GM21423 (cell line): ENCODE data around the gene CCDC169.
"Not testable (repeated sequence)": the region's sequence is repeated elsewhere in the genome, so short reads cannot be mapped to it uniquely, and the experiment has no call there.

Experiments used
- ATAC-seq: cut with Tn5 transposase; IDR thresholded peaks from one replicate; pipeline ENCODE4 v1.9.1; 2021; ENCODE audit warnings: mild to moderate bottlenecking, moderate library complexity; ENCODE audit not compliant: unreplicated experiment

CCDC169 gene

DNA sequence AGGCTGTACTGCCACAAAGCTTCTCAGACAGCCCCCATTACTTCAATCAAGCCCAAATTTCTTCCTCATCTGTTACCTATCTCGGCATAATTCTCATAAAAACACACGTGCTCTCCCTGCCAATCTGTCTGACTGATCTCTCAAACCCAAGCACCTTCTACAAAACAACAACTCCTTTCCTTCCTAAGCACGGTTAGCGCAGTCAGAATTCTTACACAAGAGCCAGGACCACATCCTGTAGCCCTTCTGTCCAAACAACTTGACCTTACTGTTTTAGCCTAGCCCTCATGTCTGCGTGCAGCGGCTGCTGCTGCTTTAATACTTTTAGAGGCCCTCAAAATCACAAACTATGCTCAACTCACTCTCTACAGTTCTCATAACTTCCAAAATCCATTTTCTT lies 22.2 kb upstream of the CCDC169 start:
- not testable (repeated sequence) for ATAC-seq

DNA sequence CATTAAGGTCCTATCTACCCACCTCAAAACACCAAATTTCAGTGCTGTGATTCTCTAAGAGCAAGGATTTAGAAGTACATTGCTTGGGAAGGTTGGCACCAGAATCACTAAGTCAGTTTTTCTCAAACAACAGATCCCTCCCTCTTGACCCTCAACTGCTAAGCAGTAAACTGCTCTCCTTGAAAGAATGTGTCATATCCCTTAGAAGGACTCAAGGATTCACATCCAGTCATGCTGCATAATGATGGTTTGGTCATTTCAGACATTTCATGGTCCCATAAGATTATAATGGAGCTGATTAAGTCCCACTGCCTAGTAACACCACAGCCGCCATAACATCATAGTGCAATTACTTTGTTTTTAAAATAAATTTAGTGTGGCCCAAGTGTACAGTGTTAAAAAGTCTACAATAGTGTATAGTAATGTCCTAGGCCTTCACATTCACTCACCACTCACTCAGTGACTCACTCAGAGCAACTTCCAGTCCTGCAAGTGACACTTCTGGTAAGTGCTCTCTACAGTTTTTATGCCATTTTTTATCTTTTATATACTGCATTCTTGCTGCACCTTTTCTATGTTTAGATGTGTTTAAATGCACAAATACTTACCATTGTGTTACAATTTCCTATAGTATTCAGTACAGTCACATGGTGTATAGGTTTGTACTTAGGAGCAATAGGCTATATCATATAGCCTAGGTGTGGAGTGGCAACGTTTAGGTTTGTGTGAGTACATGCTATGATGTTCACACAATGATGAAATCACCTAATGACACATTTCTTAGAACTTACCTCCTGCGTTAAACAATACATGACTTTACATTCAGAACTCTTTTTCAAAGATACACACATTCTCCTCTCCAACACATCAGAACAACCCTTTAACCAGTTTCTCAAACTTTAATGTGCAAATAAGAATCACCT lies 15.7 kb upstream of the CCDC169 start:
- no peak for ATAC-seq

DNA sequence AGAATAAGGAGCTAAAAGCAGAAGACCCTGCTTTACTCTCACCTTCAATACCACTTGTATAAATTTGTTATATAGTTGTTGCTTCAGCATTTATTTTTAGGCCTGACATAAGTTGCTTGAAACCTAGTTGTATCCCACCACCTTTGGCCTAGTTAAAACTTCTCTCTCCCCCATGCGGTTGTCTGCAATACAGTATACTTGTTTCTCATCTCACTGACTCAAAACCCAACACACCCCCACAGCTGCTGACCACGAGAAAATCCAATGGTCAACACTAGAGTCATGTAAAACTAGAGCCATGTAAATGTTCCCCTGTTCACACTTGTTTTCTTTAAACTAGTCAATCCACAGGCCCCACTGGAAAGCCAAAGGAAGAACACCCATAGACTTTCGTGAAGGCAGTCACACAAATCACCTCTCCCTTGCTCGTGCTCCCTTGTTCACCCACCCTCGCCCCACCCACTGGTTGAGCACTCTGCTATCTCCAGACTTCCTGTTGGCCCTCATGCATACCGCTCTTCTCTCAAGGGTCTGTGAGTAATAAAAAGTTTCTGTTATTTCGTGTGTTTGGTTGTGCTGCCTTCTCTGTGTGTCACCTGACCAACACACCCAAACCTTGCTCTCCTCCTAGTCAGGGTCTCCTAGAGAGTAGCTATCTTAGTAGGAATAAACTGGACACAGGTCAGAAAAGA lies 12.9 kb upstream of the CCDC169 start:
- ATAC-seq = no peak

GRCh38 chr13:36302289-36302688 lies 4.7 kb upstream of the CCDC169 start:
- no peak for ATAC-seq

- not testable (repeated sequence) for ATAC-seq
These were observed 1.9 kb upstream of the CCDC169 start for GRCh38 chr13:36299469-36299868.

GRCh38 chr13:36298535-36299068 lies 988 bp upstream of the CCDC169 start:
- ATAC-seq = no peak

DNA sequence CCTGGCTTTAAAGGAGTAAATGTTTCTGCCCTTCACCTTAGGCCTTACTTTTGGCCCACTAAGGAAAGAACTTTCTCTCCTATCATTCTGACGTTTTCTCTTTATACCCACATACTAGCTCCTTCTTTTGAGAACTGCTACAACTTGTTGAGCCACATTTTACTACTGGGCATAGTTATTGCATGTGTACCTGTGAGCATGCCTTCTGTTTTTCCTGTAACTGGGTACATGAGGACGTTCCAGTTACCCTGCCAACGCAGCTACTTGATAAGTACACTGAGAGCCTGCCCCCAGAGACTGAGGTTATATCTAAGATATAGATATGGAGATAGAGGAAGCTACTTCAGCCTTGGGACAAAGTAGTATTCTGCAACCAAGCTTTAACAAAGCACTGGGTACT lies 3.5 kb downstream of the CCDC169 start:
- no peak for ATAC-seq

DNA sequence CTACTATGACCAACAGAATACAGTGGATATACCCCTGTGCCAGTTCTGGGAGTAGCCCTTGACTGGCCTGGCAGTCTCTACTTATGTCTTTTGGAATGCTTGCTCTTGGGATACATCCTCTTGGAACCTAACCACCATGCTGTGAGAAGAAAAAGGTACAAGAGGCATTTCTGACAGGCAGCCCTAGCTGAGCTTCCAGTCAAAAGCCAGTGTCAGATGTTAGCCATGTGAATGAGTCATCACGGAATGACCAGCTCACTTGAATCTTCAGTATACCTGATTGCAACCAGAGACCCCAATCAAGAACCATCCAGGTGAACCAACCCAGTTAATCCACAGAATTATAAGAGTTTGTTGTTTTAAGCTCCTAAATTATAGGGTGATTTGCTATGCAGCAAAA lies 4.1 kb downstream of the CCDC169 start:
- ATAC-seq = no peak

- no peak for ATAC-seq
These were observed 8.7 kb downstream of the CCDC169 start for GRCh38 chr13:36288794-36289391.

DNA sequence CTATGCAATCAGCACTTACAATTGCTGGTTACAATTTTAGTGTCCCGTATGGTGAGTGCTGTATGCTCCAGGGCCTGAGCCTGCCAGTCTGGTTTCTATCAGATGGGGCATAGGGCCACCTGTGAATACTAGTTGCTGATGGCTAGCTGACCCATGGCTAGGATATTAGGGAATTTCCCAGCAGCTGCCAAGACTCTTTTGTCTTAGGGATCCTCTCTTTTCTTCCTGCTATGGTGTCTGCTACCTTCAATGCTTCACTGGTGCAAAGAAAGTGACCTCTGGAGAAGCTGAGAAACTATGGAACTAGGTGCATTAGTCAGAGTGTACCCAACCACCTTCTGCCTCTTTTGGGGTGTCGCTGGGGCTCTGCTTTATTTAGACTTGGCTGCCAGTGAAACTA lies 11.6 kb downstream of the CCDC169 start:
- ATAC-seq = no peak

DNA sequence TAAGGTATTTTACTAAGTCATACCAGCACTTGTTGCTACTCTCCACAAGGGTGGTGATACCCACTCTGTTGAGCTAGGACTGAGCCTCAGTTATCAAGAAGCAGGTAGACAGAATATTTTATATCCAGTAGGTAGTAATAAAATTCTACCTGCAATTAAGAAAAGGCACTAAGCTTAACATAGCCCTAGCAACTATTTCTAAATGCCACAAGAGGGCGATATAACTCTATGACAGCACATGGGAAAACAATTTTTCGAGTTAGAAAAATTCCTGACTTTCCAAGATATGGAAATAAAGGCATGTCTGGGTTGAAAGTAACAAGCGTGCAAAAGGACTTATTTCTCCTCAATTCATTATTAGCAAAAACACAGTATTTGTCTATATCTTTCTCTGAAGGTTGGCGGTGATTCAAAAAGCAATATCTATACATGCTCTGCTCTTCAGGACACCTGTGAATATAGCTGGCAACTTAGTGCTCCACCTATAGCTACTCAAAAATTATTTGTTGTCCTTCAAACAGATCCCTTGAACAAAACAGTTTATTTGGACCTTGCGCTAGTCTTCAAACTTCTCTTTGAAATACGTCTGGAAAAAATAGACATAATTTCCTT lies 14.7 kb downstream of the CCDC169 start:
- no peak for ATAC-seq

DNA sequence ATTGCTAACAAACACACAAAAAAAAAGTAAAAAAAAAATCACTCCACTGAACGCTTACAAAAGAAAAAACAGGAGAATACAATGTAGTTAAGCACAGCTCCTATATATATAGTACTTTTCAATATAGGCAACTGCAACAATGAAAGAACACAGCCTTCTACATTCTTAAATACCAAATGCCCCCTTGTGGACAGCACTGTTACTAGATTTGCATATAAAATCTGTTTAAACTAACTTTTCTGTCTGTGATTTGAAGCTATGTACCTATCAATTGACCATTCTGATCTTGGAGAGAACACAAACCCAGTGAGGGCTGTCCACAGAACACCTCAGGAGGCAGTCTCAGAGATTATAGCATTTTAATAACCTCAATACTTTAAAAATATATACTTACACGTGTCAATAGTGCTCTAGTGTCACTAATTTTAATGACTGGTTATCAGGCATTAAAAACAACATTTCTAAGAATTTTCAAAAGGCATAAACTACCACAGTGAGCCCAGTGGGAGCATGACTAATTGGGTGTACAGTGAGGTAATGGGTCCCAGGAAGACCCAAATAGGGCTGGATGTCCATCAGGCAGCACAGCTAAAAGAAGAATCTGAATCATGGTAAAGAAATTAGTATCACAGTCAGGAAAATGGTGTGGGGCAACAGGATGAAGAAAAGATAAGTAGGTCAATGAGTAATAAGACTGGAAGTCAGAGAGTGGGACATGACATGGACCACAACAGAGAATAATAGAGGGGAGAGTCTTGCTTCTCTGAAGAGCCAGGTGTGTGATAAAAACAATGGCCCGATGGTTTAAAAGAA lies 22.2 kb downstream of the CCDC169 start:
- no peak for ATAC-seq

DNA sequence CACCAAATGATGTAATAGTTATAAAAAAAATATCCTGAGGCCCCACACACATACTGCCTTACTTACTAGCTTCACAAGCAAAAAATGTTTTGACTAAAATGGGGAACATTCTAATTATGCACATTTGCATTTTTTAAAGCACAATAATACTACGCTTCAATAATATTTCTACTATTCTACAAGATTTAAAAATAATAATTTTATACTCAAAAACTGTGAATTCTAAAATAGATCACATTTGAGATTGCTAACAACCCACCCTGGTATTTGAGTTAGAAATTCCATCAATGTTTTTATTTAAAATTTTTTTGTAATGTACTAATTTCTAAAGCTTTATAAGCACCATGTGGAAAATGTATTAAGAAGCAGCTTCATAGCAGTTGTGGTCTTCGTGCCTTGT lies 24.2 kb downstream of the CCDC169 start:
- no peak for ATAC-seq

DNA sequence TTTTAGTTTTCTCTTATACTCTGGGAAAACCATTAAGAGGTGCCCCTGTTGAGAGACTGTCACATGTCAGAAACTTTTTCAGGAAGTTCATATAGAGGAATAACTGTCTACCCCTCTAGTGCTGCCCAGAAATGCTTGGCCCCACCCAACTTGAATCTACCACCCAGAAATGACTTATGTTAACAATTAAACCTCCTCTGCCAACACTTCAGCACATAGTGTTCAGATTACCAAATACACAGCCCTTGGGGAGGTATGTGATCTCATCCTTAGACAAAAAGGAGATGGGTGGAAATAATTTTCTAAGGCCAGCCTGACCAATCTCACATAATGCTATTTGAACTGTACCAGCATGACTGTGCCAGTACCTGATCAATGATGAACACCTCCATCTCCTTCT lies 35.6 kb downstream of the CCDC169 start:
- ATAC-seq = no peak

GRCh38 chr13:36261011-36261410 lies 36.6 kb downstream of the CCDC169 start:
- no peak for ATAC-seq

DNA sequence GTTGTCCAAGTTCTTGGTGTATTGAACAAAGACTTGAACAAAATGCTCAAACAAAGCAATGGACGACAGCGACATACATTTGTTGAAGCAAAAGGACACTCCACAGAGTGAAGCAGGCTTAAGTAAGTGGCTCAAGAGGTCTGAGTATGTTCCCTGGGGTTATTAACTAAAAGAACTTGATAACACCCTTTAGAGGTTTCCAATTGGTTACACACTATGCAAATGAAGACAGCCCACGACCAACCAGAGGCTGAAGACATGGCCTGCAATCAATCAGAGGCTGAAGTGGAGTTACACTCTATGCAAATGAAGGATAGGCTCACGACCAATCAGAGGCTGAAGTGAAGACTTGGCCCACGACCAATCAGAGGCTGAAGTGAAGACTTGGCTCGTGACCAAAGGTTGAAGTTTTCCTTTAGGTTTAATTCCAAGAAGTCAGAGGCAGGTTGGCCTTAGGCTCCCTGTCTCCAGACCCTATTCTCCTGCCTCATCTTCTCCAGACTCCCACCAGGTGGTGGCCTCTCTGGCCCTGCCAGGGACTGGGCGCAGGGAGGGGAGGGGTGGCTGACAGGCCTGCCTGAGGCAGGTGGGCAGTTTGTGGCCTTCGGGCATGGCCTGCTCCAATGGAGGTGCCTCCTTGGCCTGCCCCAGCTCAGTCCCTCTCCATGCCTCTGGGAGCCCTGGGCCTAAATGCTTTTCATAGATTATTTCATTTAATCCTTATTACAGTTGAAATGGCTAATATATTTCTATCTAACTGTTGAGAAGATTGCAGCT lies 38.1 kb downstream of the CCDC169 start:
- ATAC-seq = no peak

DNA sequence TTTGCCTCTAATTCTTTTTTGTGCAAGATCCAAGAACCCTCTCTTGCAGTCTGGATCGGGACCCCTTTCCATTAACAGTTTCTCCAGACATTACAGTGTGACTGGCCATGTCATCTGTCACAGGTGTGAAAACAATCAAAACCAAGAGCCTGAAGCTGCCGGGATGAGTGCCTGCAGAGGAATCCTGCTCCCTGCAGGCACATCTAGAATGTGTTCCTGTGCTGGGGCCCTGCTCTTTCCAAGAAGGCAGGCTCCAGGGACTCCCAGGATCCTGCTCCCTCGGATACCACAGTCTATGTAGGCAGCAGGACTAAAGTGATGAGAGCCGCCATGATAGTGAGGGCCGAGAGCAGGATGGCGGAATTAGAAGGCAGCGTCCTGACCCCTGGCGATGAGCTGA lies 38.8 kb downstream of the CCDC169 start:
- ATAC-seq = no peak

DNA sequence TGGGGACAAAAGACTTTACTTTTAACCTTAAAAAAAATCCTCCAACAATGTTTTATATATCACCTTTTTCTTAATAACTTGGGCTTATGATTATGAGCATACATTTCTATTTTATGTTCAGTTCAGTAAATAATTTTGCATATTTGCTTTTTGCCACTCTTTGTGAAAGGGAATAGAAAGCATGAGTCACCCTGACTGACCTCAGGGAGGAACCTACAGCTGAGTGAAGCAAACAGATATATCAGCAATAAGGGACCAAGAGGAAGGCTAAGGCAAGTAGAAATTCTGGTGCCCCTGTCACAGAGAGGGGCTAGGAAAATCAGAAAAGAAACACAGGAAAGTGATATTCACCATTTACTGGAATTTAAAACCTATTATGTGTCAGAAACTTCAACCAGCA lies 46.1 kb downstream of the CCDC169 start:
- no peak for ATAC-seq

DNA sequence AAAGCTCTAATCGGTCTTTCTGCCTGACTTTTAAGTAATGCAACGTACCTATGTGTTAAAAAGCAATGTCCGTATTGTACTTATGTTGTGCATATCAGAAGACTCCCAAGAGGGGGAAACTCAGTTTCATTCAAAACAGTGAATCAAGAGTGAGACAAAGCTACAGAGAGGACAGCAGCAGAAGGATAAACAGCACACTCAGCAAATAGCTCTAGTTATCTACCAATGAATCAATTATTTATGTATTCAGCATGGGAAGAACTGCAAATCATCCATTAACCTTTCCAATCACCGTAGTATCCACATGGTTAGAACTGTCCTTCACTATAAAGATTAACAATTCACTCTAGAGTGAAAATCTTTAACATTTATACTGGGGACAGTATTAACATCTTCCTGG lies 46.6 kb downstream of the CCDC169 start:
- ATAC-seq = no peak

DNA sequence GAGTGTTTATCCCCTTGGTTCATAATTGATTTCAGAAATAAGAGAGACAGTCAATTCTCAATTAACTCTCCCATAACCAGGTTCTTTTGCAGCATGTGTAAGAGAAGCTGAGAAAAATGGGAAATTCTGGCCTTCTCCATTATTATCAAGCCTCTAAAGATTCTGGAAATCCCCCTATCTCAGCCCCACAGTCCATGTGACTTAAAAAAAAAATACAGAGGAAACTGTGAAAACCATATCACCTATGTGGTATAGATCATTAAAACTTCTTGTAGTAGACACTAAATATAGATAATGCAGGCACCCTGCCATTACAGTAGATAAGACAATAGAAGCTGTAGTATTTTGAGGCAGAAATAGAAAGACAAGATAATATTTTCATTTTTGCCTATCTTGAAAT lies 48.9 kb downstream of the CCDC169 start:
- ATAC-seq = no peak
